Left renal cortex interstitium (tissue), 4 donors: ENCODE results near the gene MAGEB18. TPM values are rescaled to one million over a fixed set of nuclear protein-coding genes. Genes with fewer than 3 reads are reported as not detected.

Source experiments
- DNase-seq, 4 donors: peaks; one replicate each; pipeline ENCODE4 v3.0.0-alpha.2; 2013; ENCODE audit warnings: low read depth in 4 of 4, low spot score in 2 of 4, missing footprints in 1 of 4
- polyA plus RNA-seq, 4 donors: library from polyadenylated mRNA; unstranded; fragments of 120-200 nt; gene quantifications; one replicate each; pipeline ENCODE4 v1.2.1, GENCODE V29; 2013; ENCODE audit not compliant: insufficient read length in 4 of 4

The MAGEB18 gene
- not detected for polyA plus RNA-seq

GRCh38 chrX:26138274-26138673 lies at the start of gene MAGEB18:
TSS of gene MAGEB18 (plus strand) at chrX:26138343. CDS start at chrX:26138986, 643 bp downstream.
- no peak for DNase-seq

GRCh38 chrX:26100421-26100920 lies 37.7 kb upstream of the MAGEB18 start:
- no peak for DNase-seq

GRCh38 chrX:26109142-26109541 lies 29.0 kb upstream of the MAGEB18 start:
- no peak for DNase-seq

- no peak for DNase-seq
Measured at GRCh38 chrX:26146024-26146423, 7.9 kb downstream of the MAGEB18 start.

GRCh38 chrX:26160301-26160700 lies 22.2 kb downstream of the MAGEB18 start, which contains the start of gene MAGEB6B:
TSS of gene MAGEB6B (plus strand) at chrX:26160601. CDS start at chrX:26160601, 0 bp downstream.
- no peak for DNase-seq

Other genes starting within 250 kb of the MAGEB18 start
- gene MAGEB6B, start 22.3 kb downstream of the MAGEB18 start, polyA plus RNA-seq: not detected
- not detected for gene MAGEB6, start 54.1 kb downstream of the MAGEB18 start, polyA plus RNA-seq
- gene MAGEB5, start 77.8 kb downstream of the MAGEB18 start, polyA plus RNA-seq: not detected